IPS DF 6.9 (cell line): ENCODE measurements around the gene PHF8.

Source experiments
- DNase-seq: peaks from one replicate; pipeline ENCODE4 v3.0.0-alpha.2; 2013; ENCODE audit warnings: low read depth, low spot score
- H3K27ac ChIP-seq: one replicate; pipeline ENCODE4 v1.5.1; 2013; ENCODE audit warnings: low read length, control low read depth
- H3K27me3 ChIP-seq: 2 replicates; pipeline ENCODE4 v1.6.1; 2013; ENCODE audit warnings: mild to moderate bottlenecking, low read length; ENCODE audit not compliant: control insufficient read depth, insufficient read depth
- H3K36me3 ChIP-seq: 2 replicates; pipeline ENCODE4 v1.6.1; 2013; ENCODE audit warnings: low read length; ENCODE audit not compliant: control insufficient read depth, insufficient read depth
- H3K4me1 ChIP-seq: 2 replicates; pipeline ENCODE4 v1.6.1; 2013; ENCODE audit warnings: low read length; ENCODE audit not compliant: control insufficient read depth, insufficient read depth
- H3K4me3 ChIP-seq: 2 replicates; pipeline ENCODE4 v1.5.1; 2013; ENCODE audit warnings: mild to moderate bottlenecking, low read length
- H3K9me3 ChIP-seq: 2 replicates; pipeline ENCODE4 v1.6.1; 2013; ENCODE audit warnings: low read length, inconsistent platforms; ENCODE audit not compliant: control insufficient read depth, insufficient read depth
- WGBS: extraction: QIAGEN DNeasy Blood & Tissue Kit; methylation state at CpG from one replicate; pipeline ENCODE4 v1.1.7; 2013; ENCODE audit warnings: mixed read lengths, missing lambda C conversion rate; ENCODE audit not compliant: insufficient read length, insufficient coverage; 5-methylcytosine and 5-hydroxymethylcytosine counted together

PHF8 gene

DNA sequence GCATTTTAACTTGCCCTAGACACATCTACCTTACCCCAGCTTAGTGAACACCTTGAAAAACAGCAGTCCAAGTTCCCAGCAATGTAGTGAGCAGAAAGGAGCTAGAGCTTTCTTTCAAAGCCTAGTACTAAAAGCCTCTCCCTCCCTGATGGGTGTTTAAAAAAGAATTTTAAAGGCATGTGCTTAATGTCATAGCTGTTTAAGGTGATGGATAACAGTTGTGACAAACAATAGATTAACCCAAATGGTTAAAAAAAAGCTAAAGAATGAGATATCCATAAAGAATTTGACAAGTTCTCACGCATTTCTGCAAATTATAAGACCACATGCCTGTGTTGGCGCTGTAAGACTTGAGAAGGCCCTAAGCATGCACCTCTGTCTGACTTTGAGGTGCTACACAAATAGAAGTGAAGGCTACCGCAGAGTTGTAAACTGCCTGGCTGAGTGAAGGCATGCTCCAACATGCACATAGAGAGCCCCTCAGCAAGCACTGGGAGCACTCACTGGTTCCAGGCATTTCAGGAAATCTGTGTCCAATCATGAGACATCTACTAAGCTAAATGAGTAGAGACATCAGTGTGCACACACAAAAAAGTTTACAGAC is 94.0 kb downstream of the PHF8 start:
- H3K36me3 ChIP-seq = no peaks in the 10 kb centered on the region
- no peaks in the 10 kb centered on the region for H3K27me3 ChIP-seq
- H3K4me3 ChIP-seq = no peak overlapping the region
- no peak overlapping the region for H3K27ac ChIP-seq
- DNase-seq = no peak
- WGBS = no CpG with 5 or more reads among the region's 3 CpGs
- H3K9me3 ChIP-seq = no peaks in the 10 kb centered on the region
- no peaks in the 10 kb centered on the region for H3K4me1 ChIP-seq

DNA sequence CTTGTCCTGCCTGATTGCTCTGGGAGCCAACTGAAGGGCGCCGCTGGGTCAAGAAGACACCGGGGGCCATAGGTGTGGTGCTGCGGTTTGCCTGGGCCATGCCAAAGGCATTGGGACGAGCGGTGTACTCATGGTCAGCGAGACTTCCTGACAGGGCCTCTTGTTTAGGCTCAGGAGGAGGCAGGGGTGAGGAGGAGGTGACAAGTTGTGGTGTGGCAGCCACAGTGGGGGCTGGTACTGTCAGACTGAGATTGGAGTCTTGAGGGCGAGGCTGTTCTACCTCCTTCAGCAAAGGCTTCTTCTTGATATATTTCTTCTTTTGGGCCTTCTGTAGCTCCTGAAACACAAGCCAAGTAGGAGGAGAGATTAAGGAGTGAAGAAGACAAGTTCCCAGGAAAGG is 104.1 kb downstream of the PHF8 start:
- Histone ChIP-seq H3K27me3 (no peaks in the 10 kb centered on the region), H3K4me3 (no peak overlapping the region), H3K4me1 (no peaks in the 10 kb centered on the region; the same call in 1 of the 2 replicates), H3K36me3 (peaks cover 2% of the 10 kb centered on the region; the same call in 1 of the 2 replicates), H3K27ac (no peak overlapping the region), H3K9me3 (no peaks in the 10 kb centered on the region)
- DNase-seq = no peak
- no CpG with 5 or more reads among the region's 8 CpGs for WGBS

DNA sequence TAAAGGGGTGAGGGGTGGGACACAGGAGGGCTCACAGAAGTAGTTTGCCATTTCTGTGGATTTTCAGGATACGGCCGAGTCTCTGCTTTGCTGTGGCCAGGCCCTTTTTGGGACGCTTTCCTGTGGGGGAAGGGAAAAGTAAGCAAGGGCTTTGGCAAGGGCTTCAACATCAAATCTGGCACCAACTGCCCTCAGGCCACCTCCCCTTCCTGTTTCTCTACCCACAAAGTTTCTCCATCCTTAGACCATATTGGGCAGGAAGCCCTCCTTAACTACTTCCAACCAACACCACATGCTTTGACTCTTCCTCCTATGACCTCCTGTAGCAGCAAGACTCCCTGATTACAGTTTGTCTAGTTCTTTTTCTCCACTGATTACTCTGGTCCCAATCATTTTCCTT is 105.1 kb downstream of the PHF8 start:
- Histone ChIP-seq H3K27me3 (no peaks in the 10 kb centered on the region), H3K4me3 (no peak overlapping the region), H3K27ac (no peak overlapping the region), H3K9me3 (no peaks in the 10 kb centered on the region), H3K4me1 (no peaks in the 10 kb centered on the region; the same call in 1 of the 2 replicates), H3K36me3 (peaks cover 2% of the 10 kb centered on the region; the same call in 1 of the 2 replicates)
- no CpG with 5 or more reads among the region's 3 CpGs for WGBS
- no peak for DNase-seq

DNA sequence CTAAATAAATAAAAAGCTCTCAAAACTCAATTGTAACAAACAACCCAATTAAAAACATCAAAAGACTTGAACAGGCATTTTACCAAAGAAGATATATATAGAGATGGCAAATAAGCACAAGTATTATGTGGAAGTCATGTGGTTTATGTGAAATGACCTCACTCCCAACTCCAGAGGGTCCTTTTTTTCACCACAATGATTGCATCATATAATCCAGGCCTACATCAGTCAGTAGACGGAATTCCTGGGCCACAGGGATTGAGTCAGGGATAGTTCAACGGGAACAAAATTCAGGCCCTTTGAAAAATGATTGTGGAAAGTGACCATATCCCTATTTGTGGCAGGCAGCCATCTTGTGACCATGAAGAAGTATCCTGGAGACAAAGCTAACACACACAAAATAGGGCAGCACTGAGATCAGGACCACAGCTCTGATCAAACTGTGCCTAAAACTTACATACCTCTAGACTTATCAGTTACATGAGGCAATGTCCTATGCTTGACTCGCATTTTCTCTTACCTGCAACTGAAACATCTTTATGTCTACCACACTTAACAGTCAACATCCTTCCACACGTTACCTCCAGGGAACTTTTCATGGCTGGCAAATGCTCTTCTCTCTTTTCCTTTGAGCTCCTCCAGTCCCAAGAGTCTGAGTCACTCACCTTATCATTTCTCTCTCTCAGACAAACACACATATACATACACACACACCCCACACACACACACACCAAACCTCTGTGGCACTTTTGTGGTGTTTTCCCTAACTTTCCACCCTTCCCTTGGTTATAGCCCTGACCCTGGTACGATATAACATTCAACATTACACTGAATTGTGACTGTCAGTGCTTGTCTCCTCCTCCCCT is 113.5 kb downstream of the PHF8 start:
- WGBS = no CpG with 5 or more reads among the region's 5 CpGs
- no peak for DNase-seq
- Histone ChIP-seq H3K4me3 (no peak overlapping the region), H3K4me1 (no peaks in the 10 kb centered on the region), H3K9me3 (no peaks in the 10 kb centered on the region), H3K36me3 (no peaks in the 10 kb centered on the region), H3K27me3 (no peaks in the 10 kb centered on the region), H3K27ac (no peak overlapping the region)

DNA sequence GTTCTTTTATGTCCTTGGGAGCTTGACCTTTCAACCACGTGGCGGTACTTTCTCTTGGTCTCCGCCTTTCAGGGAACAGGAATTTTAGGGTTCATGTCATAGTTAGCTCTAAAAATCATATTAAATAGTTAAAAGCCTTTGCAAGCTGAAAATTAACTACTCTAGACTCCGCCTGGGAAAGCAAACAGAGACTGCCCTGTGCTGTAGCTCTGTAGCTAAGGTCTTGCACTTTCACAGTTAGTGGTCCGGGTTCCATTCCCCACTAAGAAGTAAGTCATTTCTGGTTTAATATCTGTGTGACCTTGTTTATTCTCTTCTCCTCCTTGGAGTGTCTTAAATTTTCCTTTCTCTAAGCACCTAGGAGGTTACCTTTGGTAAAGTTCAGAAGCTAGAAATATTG is 118.2 kb downstream of the PHF8 start:
- no CpG with 5 or more reads among the region's 5 CpGs for WGBS
- Histone ChIP-seq H3K9me3 (no peaks in the 10 kb centered on the region), H3K4me1 (no peaks in the 10 kb centered on the region), H3K4me3 (no peak overlapping the region), H3K36me3 (no peaks in the 10 kb centered on the region), H3K27me3 (no peaks in the 10 kb centered on the region), H3K27ac (no peak overlapping the region)
- no peak for DNase-seq

DNA sequence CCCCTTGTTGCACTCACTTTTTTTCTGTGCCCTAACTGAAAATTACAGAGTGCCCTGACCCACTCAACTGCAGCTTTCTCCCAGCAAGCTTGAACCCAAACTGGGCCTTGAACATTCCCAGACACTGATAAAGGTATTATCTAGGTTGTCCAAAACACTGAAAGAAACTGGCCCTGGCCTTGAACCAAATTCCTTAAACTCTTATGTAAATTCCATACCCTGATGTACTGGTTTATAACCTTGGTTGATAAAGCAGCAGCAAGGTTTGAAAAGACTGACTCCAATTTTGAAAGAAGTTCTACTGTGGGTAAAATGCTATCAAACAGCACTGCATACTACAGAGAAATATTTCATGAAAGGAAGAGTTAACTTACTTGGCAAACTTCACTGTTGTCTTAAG is 125.6 kb downstream of the PHF8 start:
- H3K27me3 ChIP-seq = no peaks in the 10 kb centered on the region
- no peaks in the 10 kb centered on the region for H3K9me3 ChIP-seq
- H3K4me1 ChIP-seq = no peaks in the 10 kb centered on the region
- no peak overlapping the region for H3K4me3 ChIP-seq
- no peak overlapping the region for H3K27ac ChIP-seq
- H3K36me3 ChIP-seq = no peaks in the 10 kb centered on the region
- no peak for DNase-seq

DNA sequence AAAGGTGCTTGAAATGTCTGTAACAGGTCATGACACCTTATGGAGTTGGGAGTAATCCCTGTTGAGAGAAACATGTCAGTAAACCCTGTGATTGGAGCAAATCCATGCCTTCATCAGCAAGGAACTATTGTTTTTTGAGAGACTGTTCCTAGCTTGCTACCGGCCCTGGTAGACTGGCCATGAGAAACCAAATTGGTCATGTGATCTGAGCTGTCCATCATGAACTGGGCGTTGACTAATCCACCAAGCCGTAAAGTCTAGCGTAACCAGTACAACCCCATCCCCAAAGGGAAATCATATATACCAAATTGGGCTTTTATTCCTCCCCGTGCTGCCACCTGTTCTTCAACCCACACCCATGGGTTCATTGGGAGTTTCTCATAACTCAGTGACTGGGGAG is 143.7 kb downstream of the PHF8 start:
- no peaks in the 10 kb centered on the region for H3K4me1 ChIP-seq
- no peaks in the 10 kb centered on the region for H3K27me3 ChIP-seq
- no peaks in the 10 kb centered on the region for H3K36me3 ChIP-seq
- WGBS = no CpG with 5 or more reads among the region's 5 CpGs
- H3K9me3 ChIP-seq = no peaks in the 10 kb centered on the region
- no peak overlapping the region for H3K27ac ChIP-seq
- no peak overlapping the region for H3K4me3 ChIP-seq
- no peak for DNase-seq

DNA sequence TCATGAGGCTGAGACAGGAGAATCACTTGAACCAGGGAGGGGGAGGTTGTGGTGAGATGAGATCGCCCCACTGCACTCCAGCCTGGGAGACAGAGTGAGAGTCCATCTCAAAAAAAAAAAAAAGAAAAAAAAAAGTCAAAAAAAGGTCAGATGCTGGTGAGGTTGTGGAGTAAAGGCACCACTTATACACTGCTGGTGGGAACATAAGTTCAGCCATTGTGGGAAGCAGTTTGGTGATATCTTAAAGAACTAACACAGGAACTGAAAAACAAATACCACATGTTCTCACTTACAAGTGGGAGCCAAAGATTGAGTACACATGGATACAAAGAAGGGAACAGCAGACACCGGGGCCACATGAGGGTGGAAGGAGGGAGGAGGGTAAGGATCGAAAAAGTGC is 149.0 kb downstream of the PHF8 start:
- Histone ChIP-seq H3K36me3 (no peaks in the 10 kb centered on the region), H3K4me1 (no peaks in the 10 kb centered on the region), H3K27me3 (no peaks in the 10 kb centered on the region), H3K27ac (no peak overlapping the region), H3K9me3 (no peaks in the 10 kb centered on the region), H3K4me3 (no peak overlapping the region)
- WGBS = no CpG with 5 or more reads among the region's 3 CpGs
- DNase-seq = no peak
